GM18858 (cell line): Measurements from ENCODE around the gene EIF3L.

Experiments used
- ATAC-seq: cut with Tn5 transposase; IDR thresholded peaks from one replicate; pipeline ENCODE4 v1.9.1; 2021; ENCODE audit not compliant: unreplicated experiment

EIF3L gene

GRCh38 chr22:37850801-37851200, 1.6 kb downstream of the EIF3L start:
- ATAC-seq, result no peak

GRCh38 chr22:37852418-37852817, 3.2 kb downstream of the EIF3L start:
- no peak for ATAC-seq

GRCh38 chr22:37854946-37855345, 5.7 kb downstream of the EIF3L start:
- no peak for ATAC-seq

- ATAC-seq, result no peak
These were observed 6.2 kb downstream of the EIF3L start for GRCh38 chr22:37855462-37855861.

- no peak for ATAC-seq
These were observed 11.7 kb downstream of the EIF3L start for GRCh38 chr22:37860796-37861421.

GRCh38 chr22:37862570-37863325, 13.5 kb downstream of the EIF3L start:
- ATAC-seq, result no peak

- ATAC-seq, result no peak
These were observed 16.3 kb downstream of the EIF3L start for GRCh38 chr22:37865510-37865909.

GRCh38 chr22:37870273-37870672, 21.1 kb downstream of the EIF3L start:
- no peak for ATAC-seq

- ATAC-seq, result no peak
These were observed 31.6 kb downstream of the EIF3L start for GRCh38 chr22:37880668-37881440.

GRCh38 chr22:37884420-37884819, 35.2 kb downstream of the EIF3L start:
- no peak for ATAC-seq

- no peak for ATAC-seq
These were observed 38.6 kb downstream of the EIF3L start for GRCh38 chr22:37887584-37888378.

- no peak for ATAC-seq
These were observed 42.7 kb downstream of the EIF3L start for GRCh38 chr22:37891926-37892325.

GRCh38 chr22:37892566-37893335, 43.5 kb downstream of the EIF3L start:
- no peak for ATAC-seq

- ATAC-seq, result no peak
These were observed 44.4 kb downstream of the EIF3L start for GRCh38 chr22:37893583-37893983.

GRCh38 chr22:37894939-37895670, 45.9 kb downstream of the EIF3L start:
- ATAC-seq, result no peak

GRCh38 chr22:37896181-37896592, 47.0 kb downstream of the EIF3L start:
- ATAC-seq, result no peak

GRCh38 chr22:37896939-37897338, 47.7 kb downstream of the EIF3L start:
- no peak for ATAC-seq

- ATAC-seq, result no peak
These were observed 48.6 kb downstream of the EIF3L start for GRCh38 chr22:37897807-37898206.

- ATAC-seq, result no peak
These were observed 49.4 kb downstream of the EIF3L start for GRCh38 chr22:37898441-37899181.
